Memory B cell (primary cell): ENCODE data around the gene FCGR2B.

ENCODE experiments used
- ATAC-seq: fragments of 150-1000 bp; cut with Tn5 transposase; 2 replicates; pipeline ENCODE4 v1.10.0; 2021; ENCODE audit warnings: low read depth, mild to moderate bottlenecking, moderate library complexity
- DNase-seq, 2 donors: peaks; one replicate each; pipeline ENCODE4 v3.0.0; 2022; ENCODE audit warnings: low spot score in 2 of 2
- H3K27ac Mint-ChIP-seq: one replicate; pipeline ENCODE4 v1.8.0; 2022; ENCODE audit warnings: mild to moderate bottlenecking, moderate library complexity, mixed read lengths
- H3K27me3 Mint-ChIP-seq: one replicate; pipeline ENCODE4 v1.8.0; 2022; ENCODE audit warnings: mixed read lengths
- H3K36me3 Mint-ChIP-seq: one replicate; pipeline ENCODE4 v1.8.0; 2022; ENCODE audit warnings: mild to moderate bottlenecking, mixed read lengths
- H3K4me1 Mint-ChIP-seq: one replicate; pipeline ENCODE4 v1.8.0; 2022; ENCODE audit warnings: mixed read lengths
- H3K4me3 Mint-ChIP-seq: one replicate; pipeline ENCODE4 v1.8.0; 2022; ENCODE audit warnings: mild to moderate bottlenecking, moderate library complexity, mixed read lengths
- H3K9me3 Mint-ChIP-seq: one replicate; pipeline ENCODE4 v1.8.0; 2022; ENCODE audit warnings: mixed read lengths

Gene FCGR2B

GRCh38 chr1:161706113-161706481 lies 43.2 kb downstream of the FCGR2B start:
- Mint-ChIP-seq H3K9me3 (no peaks in the 10 kb centered on the region), H3K27me3 (no peaks in the 10 kb centered on the region), H3K27ac (no peak overlapping the region), H3K4me1 (peaks cover 24% of the 10 kb centered on the region), H3K36me3 (peaks cover 13% of the 10 kb centered on the region), H3K4me3 (no peak overlapping the region)
- ATAC-seq (no peak), DNase-seq (no peak)

- H3K4me1 Mint-ChIP-seq = peaks cover 24% of the 10 kb centered on the region
- no peaks in the 10 kb centered on the region for H3K27me3 Mint-ChIP-seq
- DNase-seq (peak in 1 of 2 donors; percentile 34), ATAC-seq (peak; percentile 60)
- no peaks in the 10 kb centered on the region for H3K9me3 Mint-ChIP-seq
- no peak within 1 kb of the TSS for H3K27ac Mint-ChIP-seq
- no peak within 1 kb of the TSS for H3K4me3 Mint-ChIP-seq
- H3K36me3 Mint-ChIP-seq = peaks cover 13% of the 10 kb centered on the region
Observed at GRCh38 chr1:161706482-161707347, 43.8 kb downstream of the FCGR2B start, which contains the start of gene FCRLA. TSS of gene FCRLA (plus strand) at chr1:161707229. CDS start at chr1:161707265, 36 bp downstream.

- Mint-ChIP-seq H3K27ac (no peak overlapping the region), H3K4me3 (no peak overlapping the region), H3K9me3 (no peaks in the 10 kb centered on the region), H3K36me3 (peaks cover 21% of the 10 kb centered on the region), H3K4me1 (peaks cover 24% of the 10 kb centered on the region), H3K27me3 (no peaks in the 10 kb centered on the region)
- ATAC-seq (no peak), DNase-seq (no peak)
Observed at GRCh38 chr1:161707503-161707902, 44.6 kb downstream of the FCGR2B start.

GRCh38 chr1:161709373-161709772 lies 46.4 kb downstream of the FCGR2B start:
- Mint-ChIP-seq H3K27ac (peak overlapping the region; percentile 31), H3K4me3 (peak overlapping the region; percentile 84), H3K27me3 (no peaks in the 10 kb centered on the region), H3K9me3 (no peaks in the 10 kb centered on the region), H3K36me3 (peaks cover 29% of the 10 kb centered on the region), H3K4me1 (peaks cover 21% of the 10 kb centered on the region)
- ATAC-seq (no peak), DNase-seq (no peak)

- no peaks in the 10 kb centered on the region for H3K9me3 Mint-ChIP-seq
- no peak overlapping the region for H3K27ac Mint-ChIP-seq
Observed at GRCh38 chr1:161710560-161710959, 47.6 kb downstream of the FCGR2B start.

GRCh38 chr1:161718559-161719324 lies 55.8 kb downstream of the FCGR2B start:
- peak; percentile 97 for ATAC-seq
- Mint-ChIP-seq H3K4me1 (peaks cover 37% of the 10 kb centered on the region), H3K27me3 (no peaks in the 10 kb centered on the region), H3K36me3 (no peaks in the 10 kb centered on the region), H3K27ac (peak overlapping the region; percentile 45), H3K9me3 (no peaks in the 10 kb centered on the region), H3K4me3 (peak overlapping the region; percentile 63)
- DNase-seq = peak in 1 of 2 donors; percentile 42

More at GRCh38 chr1:161710560-161710959, 47.6 kb downstream of the FCGR2B start:
- Mint-ChIP-seq H3K27me3 (no peaks in the 10 kb centered on the region), H3K36me3 (peaks cover 29% of the 10 kb centered on the region), H3K4me1 (peaks cover 17% of the 10 kb centered on the region), H3K4me3 (peak overlapping the region; percentile 84)
- DNase-seq = no peak
- no peak for ATAC-seq

GRCh38 chr1:161719325-161719611 lies 56.3 kb downstream of the FCGR2B start:
- Mint-ChIP-seq H3K4me1 (peaks cover 39% of the 10 kb centered on the region), H3K27me3 (no peaks in the 10 kb centered on the region), H3K9me3 (no peaks in the 10 kb centered on the region), H3K36me3 (no peaks in the 10 kb centered on the region), H3K27ac (peak overlapping the region; percentile 45), H3K4me3 (peak overlapping the region; percentile 3)
- no peak for DNase-seq
- ATAC-seq = no peak

GRCh38 chr1:161720422-161720821 lies 57.5 kb downstream of the FCGR2B start:
- Mint-ChIP-seq H3K4me3 (no peak overlapping the region), H3K27me3 (no peaks in the 10 kb centered on the region), H3K36me3 (no peaks in the 10 kb centered on the region), H3K4me1 (peaks cover 47% of the 10 kb centered on the region), H3K27ac (no peak overlapping the region), H3K9me3 (no peaks in the 10 kb centered on the region)
- ATAC-seq (no peak), DNase-seq (no peak)

GRCh38 chr1:161720956-161721737 lies 58.2 kb downstream of the FCGR2B start, which contains the start of gene FCRLB:
TSS of gene FCRLB (plus strand) at chr1:161721544. CDS start at chr1:161722673, 1,129 bp downstream.
- H3K9me3 Mint-ChIP-seq = no peaks in the 10 kb centered on the region
- H3K27ac Mint-ChIP-seq = no peak within 1 kb of the TSS
- no peak for DNase-seq
- H3K4me1 Mint-ChIP-seq = peaks cover 52% of the 10 kb centered on the region
- ATAC-seq = no peak
- H3K36me3 Mint-ChIP-seq = no peaks in the 10 kb centered on the region
- H3K4me3 Mint-ChIP-seq = no peak within 1 kb of the TSS
- H3K27me3 Mint-ChIP-seq = no peaks in the 10 kb centered on the region

- H3K27ac Mint-ChIP-seq = no peak overlapping the region
- peaks cover 52% of the 10 kb centered on the region for H3K4me1 Mint-ChIP-seq
- H3K27me3 Mint-ChIP-seq = no peaks in the 10 kb centered on the region
- DNase-seq = no peak
- no peaks in the 10 kb centered on the region for H3K9me3 Mint-ChIP-seq
- ATAC-seq = no peak
- H3K4me3 Mint-ChIP-seq = no peak overlapping the region
- H3K36me3 Mint-ChIP-seq = no peaks in the 10 kb centered on the region
Observed at GRCh38 chr1:161721738-161722343, 58.9 kb downstream of the FCGR2B start.

- no peak for DNase-seq
Observed at GRCh38 chr1:161722406-161722805, 59.5 kb downstream of the FCGR2B start.

GRCh38 chr1:161723459-161724141 lies 60.7 kb downstream of the FCGR2B start:
- peaks cover 48% of the 10 kb centered on the region for H3K4me1 Mint-ChIP-seq
- DNase-seq (no peak), ATAC-seq (no peak)
- no peak overlapping the region for H3K27ac Mint-ChIP-seq
- H3K9me3 Mint-ChIP-seq = no peaks in the 10 kb centered on the region
- no peak overlapping the region for H3K4me3 Mint-ChIP-seq
- H3K27me3 Mint-ChIP-seq = no peaks in the 10 kb centered on the region
- no peaks in the 10 kb centered on the region for H3K36me3 Mint-ChIP-seq

More at GRCh38 chr1:161722406-161722805, 59.5 kb downstream of the FCGR2B start:
- H3K4me1 Mint-ChIP-seq = peaks cover 47% of the 10 kb centered on the region
- no peaks in the 10 kb centered on the region for H3K36me3 Mint-ChIP-seq
- H3K27ac Mint-ChIP-seq = no peak overlapping the region
- H3K9me3 Mint-ChIP-seq = no peaks in the 10 kb centered on the region
- no peak overlapping the region for H3K4me3 Mint-ChIP-seq
- H3K27me3 Mint-ChIP-seq = no peaks in the 10 kb centered on the region
- ATAC-seq = no peak
